Endothelial cell of umbilical vein (primary cell): ENCODE measurements around the gene KHDC1L. TPM values are rescaled to one million over a fixed set of nuclear protein-coding genes. Genes with fewer than 3 reads are reported as not detected.

Experiments used
- BruUV-seq: library from RNA; stranded (reverse); fragments of 400-500 nt; replicated peaks from 2 replicates; lab custom pipeline; 2021; lab: Mats Ljungman, UMichigan
- CTCF ChIA-PET: fragments of 300-600, 350-600 bp; sonication (Branson Sonifier 250); formaldehyde crosslinking; loops from one replicate; lab custom pipeline; 2021; ENCODE audit warnings: antibody characterized with exemption, inconsistent platforms; lab: Charles Lee
- POLR2A ChIA-PET: fragments of 300-600, 350-600 bp; sonication (Branson Sonifier 250); formaldehyde crosslinking; loops from one replicate; lab custom pipeline; 2021; ENCODE audit warnings: antibody characterized with exemption, inconsistent platforms; lab: Charles Lee
- DNase-seq: peaks from one replicate; pipeline ENCODE4 v3.0.0-alpha.2; 2011; ENCODE audit warnings: low read depth, low spot score
- FAIRE-seq: peaks from 2 replicates; lab custom pipeline; 2011; peaks lifted over from hg19 to GRCh38; lab: Jason Lieb, UNC
- H2AFZ ChIP-seq: 2 replicates; pipeline ENCODE4 v1.6.0; 2012; ENCODE audit warnings: low read depth, low read length, control low read depth, inconsistent platforms
- H3K27ac ChIP-seq: 2 replicates; pipeline ENCODE4 v1.5.1; 2011; ENCODE audit warnings: low read depth, mild to moderate bottlenecking, control low read depth, low read length, moderate library complexity; ENCODE audit not compliant: insufficient read depth
- H3K27me3 ChIP-seq, 2 experiments: 2 replicates each; pipeline versions ENCODE4 v1.6.0 to v1.6.1; 2011; ENCODE audit warnings: low read length in 2 of 2, mixed read lengths in 1 of 2; ENCODE audit not compliant: control insufficient read depth in 2 of 2, insufficient read depth in 2 of 2
- H3K36me3 ChIP-seq, 2 experiments: 2 replicates in 1 of 2; 3 replicates in 1 of 2; pipeline ENCODE4 v1.5.1; 2011; ENCODE audit warnings: low read length in 2 of 2, mild to moderate bottlenecking in 1 of 2, moderate library complexity in 1 of 2; ENCODE audit not compliant: control insufficient read depth in 2 of 2, insufficient read depth in 2 of 2; ENCODE audit errors: extremely low read depth in 1 of 2
- H3K4me1 ChIP-seq: 3 replicates; pipeline ENCODE4 v1.5.1; 2011; ENCODE audit warnings: mild to moderate bottlenecking, low read length; ENCODE audit not compliant: control insufficient read depth, insufficient read depth; ENCODE audit errors: extremely low read depth
- H3K4me2 ChIP-seq: 2 replicates; pipeline ENCODE4 v1.6.1; 2011; ENCODE audit warnings: low read length, control low read depth, mixed read lengths; ENCODE audit not compliant: insufficient read depth
- H3K4me3 ChIP-seq, 3 experiments: fragments of 200-600 bp in 1 of 3; sonication (generic), shearing (Covaris generic) in 1 of 3; replicated peaks in 1 of 3; 2 replicates each; pipeline ENCODE4 v1.5.1; 2011 to 2016; ENCODE audit warnings: control low read depth in 3 of 3, low read length in 3 of 3, mild to moderate bottlenecking in 2 of 3, inconsistent platforms in 1 of 3, low read depth in 1 of 3, moderate library complexity in 1 of 3; ENCODE audit not compliant: insufficient read depth in 1 of 3
- H3K79me2 ChIP-seq: 2 replicates; pipeline ENCODE4 v1.6.0; 2012; ENCODE audit warnings: low read length, inconsistent platforms; ENCODE audit not compliant: control insufficient read depth, insufficient read depth
- H3K9ac ChIP-seq: replicated peaks from 2 replicates; pipeline ENCODE3; 2011; ENCODE audit warnings: low read length, control low read depth; ENCODE audit not compliant: insufficient read depth; ENCODE audit errors: extremely low read depth
- H3K9me1 ChIP-seq: replicated peaks from 3 replicates; pipeline ENCODE4 v1.6.0; 2011; ENCODE audit warnings: mild to moderate bottlenecking, low read length; ENCODE audit not compliant: control insufficient read depth, insufficient read depth; ENCODE audit errors: extremely low read depth
- H3K9me3 ChIP-seq: replicated peaks from 2 replicates; pipeline ENCODE4 v1.5.1; 2012; ENCODE audit warnings: low read length, inconsistent platforms; ENCODE audit not compliant: control insufficient read depth, insufficient read depth
- H4K20me1 ChIP-seq: replicated peaks from 2 replicates; pipeline ENCODE3; 2011; ENCODE audit warnings: mild to moderate bottlenecking, low read length; ENCODE audit not compliant: control insufficient read depth, insufficient read depth; ENCODE audit errors: extremely low read depth
- CTCF ChIP-seq, 2 donors: IDR thresholded peaks; 1 replicate in 1 of 2; 2 replicates in 1 of 2; pipeline ENCODE4 v1.5.1; 2011; ENCODE audit warnings: low read length in 2 of 2, mild to moderate bottlenecking in 2 of 2, moderate library complexity in 2 of 2, control low read depth in 1 of 2, inconsistent platforms in 1 of 2, low read depth in 1 of 2; ENCODE audit not compliant: insufficient read depth in 1 of 2; ENCODE audit errors: extremely low read depth in 1 of 2
- EZH2 ChIP-seq: IDR thresholded peaks from 2 replicates; pipeline ENCODE4 v1.6.1; 2012; ENCODE audit warnings: borderline replicate concordance, low read depth, mild to moderate bottlenecking, moderate library complexity, low read length, inconsistent platforms; ENCODE audit not compliant: severe bottlenecking
- FOS ChIP-seq: IDR thresholded peaks from 2 replicates; pipeline ENCODE4 v1.6.1; 2011; ENCODE audit warnings: mild to moderate bottlenecking, low read length, moderate library complexity, borderline replicate concordance; ENCODE audit not compliant: insufficient read depth
- GATA2 ChIP-seq: IDR thresholded peaks from 2 replicates; pipeline ENCODE4 v1.7.0; 2011; ENCODE audit warnings: low read depth, mild to moderate bottlenecking, moderate library complexity, mixed read lengths, low read length; ENCODE audit not compliant: insufficient read length, insufficient read depth
- JUN ChIP-seq: IDR thresholded peaks from 2 replicates; pipeline ENCODE4 v1.6.1; 2011; ENCODE audit warnings: borderline replicate concordance, low read depth; ENCODE audit not compliant: insufficient read length, insufficient read depth
- MAX ChIP-seq: IDR thresholded peaks from 2 replicates; pipeline ENCODE4 v1.6.1; 2011; ENCODE audit not compliant: insufficient read depth, insufficient read length
- MYC ChIP-seq: IDR thresholded peaks from one replicate; pipeline ENCODE4 v1.6.1; 2011; ENCODE audit warnings: mild to moderate bottlenecking, low read depth, low read length
- POLR2A ChIP-seq: IDR thresholded peaks from 2 replicates; pipeline ENCODE4 v1.6.1; 2012; ENCODE audit warnings: low read depth, mild to moderate bottlenecking, control low read depth, low read length
- POLR2AphosphoS5 ChIP-seq: IDR thresholded peaks from 2 replicates; pipeline ENCODE4 v1.6.1; 2012; ENCODE audit warnings: low read depth, mild to moderate bottlenecking, control low read depth, low read length, moderate library complexity; ENCODE audit not compliant: insufficient read depth
- dilution Hi-C: fragments of 300-500 bp; cut with MboI; formaldehyde crosslinking; loops from one replicate; pipeline ENCODE4 v1.15.0; 2019; ENCODE audit warnings: low sequenced_read_pairs; ENCODE audit not compliant: extremely low pct_ligation_motif_present
- intact Hi-C: fragments of 100-400 bp; cut with micrococcal nuclease; formaldehyde crosslinking; loops from one replicate; pipeline ENCODE4 v1.10.0; 2022
- polyA plus RNA-seq, 4 experiments: library from polyadenylated mRNA; depleted of rRNA in 3 of 4; stranded (reverse) in 3 of 4; unstranded in 1 of 4; fragments of >200 nt; gene quantifications; 2 replicates each; pipeline versions ENCODE4 v1.2.1 to v1.2.3, GENCODE V29; 2011 to 2012; ENCODE audit warnings: missing spikeins in 1 of 4
- total RNA-seq: library from RNA; stranded (reverse); gene quantifications from 2 replicates; pipeline ENCODE4 v1.2.3, GENCODE V29; 2021

The KHDC1L gene
- total and polyA plus RNA-seq, 2 donors (not counting 3 experiments of a cell fraction or from before 2014, with no cell fraction given), result 0.15 TPM; not detected in 1

- BruUV-seq, result no TSS peak
- POLR2A ChIA-PET, result no interaction called here
- Histone ChIP-seq H3K27ac (no peak overlapping the region), H3K79me2 (no peaks in the 10 kb centered on the region), H2AFZ (no peak overlapping the region), H3K36me3 (no peaks in the 10 kb centered on the region), H4K20me1 (no peaks in the 10 kb centered on the region), H3K4me1 (no peaks in the 10 kb centered on the region), H3K9me3 (no peaks in the 10 kb centered on the region), H3K27me3 (peaks cover 8 to 11% of the 10 kb centered on the region in 2 experiments), H3K4me3 (no peak overlapping the region), H3K9ac (no peak overlapping the region), H3K9me1 (no peaks in the 10 kb centered on the region), H3K4me2 (no peak overlapping the region)
- DNase-seq, result no peak
- CTCF ChIA-PET, result interaction anchor here (1.1 kb wide), 1 partner anchor 149 kb away, joined by 3 read pairs; no protein-coding TSS in a partner anchor
- no peak for FAIRE-seq
- TF ChIP-seq POLR2AphosphoS5 (no peak), EZH2 (no peak), GATA2 (no peak), POLR2A (no peak), JUN (no peak), FOS (no peak), CTCF (IDR thresholded peaks at IDR 0.05; ENCODE audit: extremely low read depth in 1 of 2, insufficient read depth in 1 of 2, low read depth in 1 of 2, low read length in 2 of 2) (no peak), MYC (no peak), MAX (no peak)
- intact Hi-C loops (no loop called here), dilution Hi-C loops (no loop called here)
Measured at GRCh38 chr6:73177221-73177944, 47.9 kb downstream of the KHDC1L start.
